ENCODE data around the gene MYH10.

MYH10 gene

GRCh38 chr17:8469964-8470363 lies 160.6 kb downstream of the MYH10 start:
- H3K4me1 ChIP-seq (ENCODE audit: control insufficient read depth, insufficient read depth, low read length), result no peaks in the 10 kb centered on the region
- no CpG with 5 or more reads among the region's 12 CpGs for WGBS (ENCODE audit: insufficient coverage, insufficient read length)
- DNase-seq (ENCODE audit: low read depth, low spot score), result no peak
- H3K27me3 ChIP-seq (ENCODE audit: control insufficient read depth, insufficient read depth, low read length), result no peaks in the 10 kb centered on the region
- H3K9me3 ChIP-seq (ENCODE audit: control insufficient read depth, insufficient read depth, low read length), result no peaks in the 10 kb centered on the region
- H3K4me3 ChIP-seq (ENCODE audit: low read length), result no peak overlapping the region
- no peak overlapping the region for H3K27ac ChIP-seq (ENCODE audit: low read length)
- peaks cover 13% of the 10 kb centered on the region; the same call in 1 of the 2 replicates for H3K36me3 ChIP-seq (ENCODE audit: control insufficient read depth, insufficient read depth, low read length)

- WGBS (ENCODE audit: insufficient coverage, insufficient read length), result no CpG with 5 or more reads among the region's 3 CpGs
- H3K27ac ChIP-seq (ENCODE audit: low read length), result no peak overlapping the region
- peaks cover 8% of the 10 kb centered on the region; the same call in 1 of the 2 replicates for H3K36me3 ChIP-seq (ENCODE audit: control insufficient read depth, insufficient read depth, low read length)
- H3K4me3 ChIP-seq (ENCODE audit: low read length), result no peak overlapping the region
- no peak for DNase-seq (ENCODE audit: low read depth, low spot score)
- no peaks in the 10 kb centered on the region for H3K27me3 ChIP-seq (ENCODE audit: control insufficient read depth, insufficient read depth, low read length)
- no peaks in the 10 kb centered on the region for H3K9me3 ChIP-seq (ENCODE audit: control insufficient read depth, insufficient read depth, low read length)
- H3K4me1 ChIP-seq (ENCODE audit: control insufficient read depth, insufficient read depth, low read length), result no peaks in the 10 kb centered on the region
Measured at GRCh38 chr17:8468980-8469379, 161.5 kb downstream of the MYH10 start.

- no peak overlapping the region for H3K4me3 ChIP-seq (ENCODE audit: low read length)
Measured at GRCh38 chr17:8468127-8468526, 162.4 kb downstream of the MYH10 start.

GRCh38 chr17:8467527-8467926 lies 163.0 kb downstream of the MYH10 start:
- H3K36me3 ChIP-seq (ENCODE audit: control insufficient read depth, insufficient read depth, low read length), result peaks cover 4% of the 10 kb centered on the region; the same call in 1 of the 2 replicates
- H3K27ac ChIP-seq (ENCODE audit: low read length), result no peak overlapping the region
- H3K4me1 ChIP-seq (ENCODE audit: control insufficient read depth, insufficient read depth, low read length), result no peaks in the 10 kb centered on the region
- H3K4me3 ChIP-seq (ENCODE audit: low read length), result no peak overlapping the region
- WGBS (ENCODE audit: insufficient coverage, insufficient read length), result no CpG with 5 or more reads among the region's 16 CpGs
- no peak for DNase-seq (ENCODE audit: low read depth, low spot score)
- H3K27me3 ChIP-seq (ENCODE audit: control insufficient read depth, insufficient read depth, low read length), result no peaks in the 10 kb centered on the region
- no peaks in the 10 kb centered on the region for H3K9me3 ChIP-seq (ENCODE audit: control insufficient read depth, insufficient read depth, low read length)

More at GRCh38 chr17:8468127-8468526, 162.4 kb downstream of the MYH10 start:
- H3K4me1 ChIP-seq (ENCODE audit: control insufficient read depth, insufficient read depth, low read length), result no peaks in the 10 kb centered on the region
- no CpG with 5 or more reads among the region's 9 CpGs for WGBS (ENCODE audit: insufficient coverage, insufficient read length)
- DNase-seq (ENCODE audit: low read depth, low spot score), result no peak
- no peaks in the 10 kb centered on the region for H3K9me3 ChIP-seq (ENCODE audit: control insufficient read depth, insufficient read depth, low read length)
- H3K27ac ChIP-seq (ENCODE audit: low read length), result no peak overlapping the region
- peaks cover 4% of the 10 kb centered on the region; the same call in 1 of the 2 replicates for H3K36me3 ChIP-seq (ENCODE audit: control insufficient read depth, insufficient read depth, low read length)
- no peaks in the 10 kb centered on the region for H3K27me3 ChIP-seq (ENCODE audit: control insufficient read depth, insufficient read depth, low read length)

GRCh38 chr17:8466873-8467272 lies 163.7 kb downstream of the MYH10 start:
- WGBS (ENCODE audit: insufficient coverage, insufficient read length), result no CpG with 5 or more reads among the region's 21 CpGs
- Histone ChIP-seq H3K27ac (ENCODE audit: low read length) (no peak overlapping the region), H3K4me1 (ENCODE audit: control insufficient read depth, insufficient read depth, low read length) (no peaks in the 10 kb centered on the region), H3K36me3 (ENCODE audit: control insufficient read depth, insufficient read depth, low read length) (peaks cover 4% of the 10 kb centered on the region; the same call in 1 of the 2 replicates), H3K4me3 (ENCODE audit: low read length) (no peak overlapping the region), H3K27me3 (ENCODE audit: control insufficient read depth, insufficient read depth, low read length) (no peaks in the 10 kb centered on the region), H3K9me3 (ENCODE audit: control insufficient read depth, insufficient read depth, low read length) (no peaks in the 10 kb centered on the region)
- no peak for DNase-seq (ENCODE audit: low read depth, low spot score)

- Histone ChIP-seq H3K36me3 (ENCODE audit: control insufficient read depth, insufficient read depth, low read length) (peaks cover 4% of the 10 kb centered on the region; the same call in 1 of the 2 replicates), H3K27ac (ENCODE audit: low read length) (no peak overlapping the region), H3K27me3 (ENCODE audit: control insufficient read depth, insufficient read depth, low read length) (no peaks in the 10 kb centered on the region)
Measured at GRCh38 chr17:8466456-8466855, 164.1 kb downstream of the MYH10 start.

GRCh38 chr17:8465759-8466158 lies 164.8 kb downstream of the MYH10 start:
- no peaks in the 10 kb centered on the region for H3K4me1 ChIP-seq (ENCODE audit: control insufficient read depth, insufficient read depth, low read length)
- peaks cover 4% of the 10 kb centered on the region; the same call in 1 of the 2 replicates for H3K36me3 ChIP-seq (ENCODE audit: control insufficient read depth, insufficient read depth, low read length)
- DNase-seq (ENCODE audit: low read depth, low spot score), result no peak
- H3K4me3 ChIP-seq (ENCODE audit: low read length), result no peak overlapping the region
- no peaks in the 10 kb centered on the region for H3K9me3 ChIP-seq (ENCODE audit: control insufficient read depth, insufficient read depth, low read length)
- H3K27ac ChIP-seq (ENCODE audit: low read length), result no peak overlapping the region
- WGBS (ENCODE audit: insufficient coverage, insufficient read length), result 100% methylated on average over 1 of the region's 12 CpGs
- no peaks in the 10 kb centered on the region for H3K27me3 ChIP-seq (ENCODE audit: control insufficient read depth, insufficient read depth, low read length)

More at GRCh38 chr17:8466456-8466855, 164.1 kb downstream of the MYH10 start:
- Histone ChIP-seq H3K4me1 (ENCODE audit: control insufficient read depth, insufficient read depth, low read length) (no peaks in the 10 kb centered on the region), H3K4me3 (ENCODE audit: low read length) (no peak overlapping the region), H3K9me3 (ENCODE audit: control insufficient read depth, insufficient read depth, low read length) (no peaks in the 10 kb centered on the region)
- no peak for DNase-seq (ENCODE audit: low read depth, low spot score)
- no CpG with 5 or more reads among the region's 3 CpGs for WGBS (ENCODE audit: insufficient coverage, insufficient read length)

- DNase-seq (ENCODE audit: low read depth, low spot score), result no peak
- Histone ChIP-seq H3K9me3 (ENCODE audit: control insufficient read depth, insufficient read depth, low read length) (no peaks in the 10 kb centered on the region), H3K4me3 (ENCODE audit: low read length) (no peak overlapping the region), H3K27ac (ENCODE audit: low read length) (no peak overlapping the region), H3K27me3 (ENCODE audit: control insufficient read depth, insufficient read depth, low read length) (no peaks in the 10 kb centered on the region), H3K36me3 (ENCODE audit: control insufficient read depth, insufficient read depth, low read length) (peaks cover 4% of the 10 kb centered on the region; the same call in 1 of the 2 replicates), H3K4me1 (ENCODE audit: control insufficient read depth, insufficient read depth, low read length) (no peaks in the 10 kb centered on the region)
- WGBS (ENCODE audit: insufficient coverage, insufficient read length), result no CpG with 5 or more reads among the region's 8 CpGs
Measured at GRCh38 chr17:8465356-8465755, 165.2 kb downstream of the MYH10 start.

- Histone ChIP-seq H3K27ac (ENCODE audit: low read length) (no peak overlapping the region), H3K27me3 (ENCODE audit: control insufficient read depth, insufficient read depth, low read length) (no peaks in the 10 kb centered on the region), H3K4me3 (ENCODE audit: low read length) (no peak overlapping the region), H3K9me3 (ENCODE audit: control insufficient read depth, insufficient read depth, low read length) (no peaks in the 10 kb centered on the region), H3K4me1 (ENCODE audit: control insufficient read depth, insufficient read depth, low read length) (no peaks in the 10 kb centered on the region), H3K36me3 (ENCODE audit: control insufficient read depth, insufficient read depth, low read length) (peaks cover 4% of the 10 kb centered on the region; the same call in 1 of the 2 replicates)
- WGBS (ENCODE audit: insufficient coverage, insufficient read length), result no CpG with 5 or more reads among the region's 4 CpGs
- DNase-seq (ENCODE audit: low read depth, low spot score), result no peak
Measured at GRCh38 chr17:8464941-8465340, 165.6 kb downstream of the MYH10 start.

- no peaks in the 10 kb centered on the region for H3K9me3 ChIP-seq (ENCODE audit: control insufficient read depth, insufficient read depth, low read length)
- H3K27ac ChIP-seq (ENCODE audit: low read length), result no peak overlapping the region
- no peaks in the 10 kb centered on the region for H3K4me1 ChIP-seq (ENCODE audit: control insufficient read depth, insufficient read depth, low read length)
- WGBS (ENCODE audit: insufficient coverage, insufficient read length), result no CpG with 5 or more reads among the region's 5 CpGs
- no peak for DNase-seq (ENCODE audit: low read depth, low spot score)
- H3K36me3 ChIP-seq (ENCODE audit: control insufficient read depth, insufficient read depth, low read length), result peaks cover 4% of the 10 kb centered on the region; the same call in 1 of the 2 replicates
- H3K4me3 ChIP-seq (ENCODE audit: low read length), result no peak overlapping the region
- no peaks in the 10 kb centered on the region for H3K27me3 ChIP-seq (ENCODE audit: control insufficient read depth, insufficient read depth, low read length)
Measured at GRCh38 chr17:8463099-8463498, 167.4 kb downstream of the MYH10 start.

GRCh38 chr17:8462564-8462963 lies 168.0 kb downstream of the MYH10 start:
- H3K36me3 ChIP-seq (ENCODE audit: control insufficient read depth, insufficient read depth, low read length), result peaks cover 4% of the 10 kb centered on the region; the same call in 1 of the 2 replicates

More at GRCh38 chr17:8462564-8462963, 168.0 kb downstream of the MYH10 start:
- no peaks in the 10 kb centered on the region for H3K9me3 ChIP-seq (ENCODE audit: control insufficient read depth, insufficient read depth, low read length)
- H3K4me3 ChIP-seq (ENCODE audit: low read length), result no peak overlapping the region
- H3K27me3 ChIP-seq (ENCODE audit: control insufficient read depth, insufficient read depth, low read length), result no peaks in the 10 kb centered on the region
- no peaks in the 10 kb centered on the region for H3K4me1 ChIP-seq (ENCODE audit: control insufficient read depth, insufficient read depth, low read length)
- no peak overlapping the region for H3K27ac ChIP-seq (ENCODE audit: low read length)
- WGBS (ENCODE audit: insufficient coverage, insufficient read length), result no CpG with 5 or more reads among the region's 5 CpGs
- no peak for DNase-seq (ENCODE audit: low read depth, low spot score)
